GM18498 (cell line): ENCODE data around the gene LRRC1.
"Not testable (repeated sequence)": the region's sequence is repeated elsewhere in the genome, so short reads cannot be mapped to it uniquely, and the experiment has no call there.

Experiments
- ATAC-seq: cut with Tn5 transposase; IDR thresholded peaks from one replicate; pipeline ENCODE4 v1.9.1; 2021; ENCODE audit warnings: mild to moderate bottlenecking, moderate library complexity; ENCODE audit not compliant: unreplicated experiment

LRRC1 gene

GRCh38 chr6:53792016-53792415 lies 2.8 kb upstream of the LRRC1 start:
- ATAC-seq = no peak

DNA sequence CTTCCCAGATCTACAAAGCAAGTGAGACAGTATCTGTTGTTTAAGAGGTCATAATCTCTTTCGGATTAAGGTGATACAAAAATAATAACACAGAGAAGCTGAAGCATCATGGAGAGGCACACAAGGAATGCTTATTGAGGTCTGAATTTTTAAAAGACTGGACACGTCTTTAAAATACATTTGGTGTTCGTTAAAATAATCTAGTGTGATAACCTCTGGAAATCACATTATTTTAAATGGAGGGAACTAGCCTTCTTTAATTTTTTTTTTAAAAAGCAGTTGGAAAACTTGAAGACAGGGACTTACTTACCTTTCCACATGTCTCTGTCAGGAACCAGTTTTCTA lies 1.9 kb upstream of the LRRC1 start:
- no peak for ATAC-seq

DNA sequence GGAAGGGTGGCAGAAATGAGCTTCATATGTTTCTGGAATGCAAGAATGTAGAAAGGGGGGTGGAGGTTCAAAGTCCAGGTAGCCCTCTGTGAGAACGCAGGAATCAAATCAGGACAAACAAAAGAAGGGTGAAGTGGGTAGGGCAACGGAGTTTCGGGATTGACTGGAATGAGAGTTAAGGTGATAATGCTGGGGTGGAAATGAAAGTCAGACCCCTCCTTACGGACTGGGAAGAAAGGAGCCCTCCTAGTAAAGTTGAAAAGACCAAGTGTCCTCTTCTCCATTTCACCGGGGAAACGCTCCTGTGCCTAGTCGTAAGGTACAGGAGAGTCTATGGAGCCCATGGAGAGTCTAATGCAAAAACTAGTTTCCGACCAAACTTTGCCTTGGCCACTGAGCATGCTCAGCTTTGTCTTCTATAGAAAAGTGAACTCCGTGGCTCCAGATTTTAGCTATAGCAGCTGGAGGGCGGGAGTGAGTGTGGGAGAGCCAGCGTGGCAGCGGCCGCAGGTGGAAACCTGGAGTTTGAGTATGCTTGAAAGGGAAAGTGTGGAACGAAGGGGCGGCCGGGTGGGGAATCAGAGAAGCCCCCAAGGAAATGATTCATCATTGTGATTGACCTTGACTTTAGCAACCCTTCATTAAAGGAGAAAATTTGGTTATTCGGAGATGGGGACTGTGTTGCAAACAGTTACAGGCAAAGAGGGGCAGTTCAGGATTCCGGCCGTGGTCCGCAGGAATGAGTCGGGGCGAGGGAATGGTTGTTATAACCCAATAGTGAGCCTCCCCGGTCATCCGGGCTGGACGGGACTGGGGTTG lies 1.3 kb upstream of the LRRC1 start:
- ATAC-seq = no peak

GRCh38 chr6:53794137-53794719 lies 577 bp upstream of the LRRC1 start:
- ATAC-seq = peak; percentile 72

DNA sequence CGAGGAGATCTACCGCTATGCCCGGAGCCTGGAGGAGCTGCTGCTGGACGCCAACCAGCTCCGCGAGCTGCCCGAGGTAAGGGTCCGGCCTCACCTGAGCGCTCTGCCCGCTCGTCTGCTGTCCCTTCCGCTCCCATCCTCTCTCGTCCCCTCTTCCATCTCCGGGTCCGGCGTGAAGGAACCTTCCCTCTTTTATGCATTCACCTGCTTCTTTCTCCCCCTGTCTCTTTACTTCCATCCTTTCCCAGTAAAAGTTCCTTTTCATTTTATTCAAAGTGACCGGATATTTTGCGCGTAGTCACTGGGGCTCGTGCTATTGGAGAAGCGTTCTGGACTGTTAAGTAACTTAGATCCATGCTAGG lies 516 bp downstream of the LRRC1 start:
- ATAC-seq = no peak

DNA sequence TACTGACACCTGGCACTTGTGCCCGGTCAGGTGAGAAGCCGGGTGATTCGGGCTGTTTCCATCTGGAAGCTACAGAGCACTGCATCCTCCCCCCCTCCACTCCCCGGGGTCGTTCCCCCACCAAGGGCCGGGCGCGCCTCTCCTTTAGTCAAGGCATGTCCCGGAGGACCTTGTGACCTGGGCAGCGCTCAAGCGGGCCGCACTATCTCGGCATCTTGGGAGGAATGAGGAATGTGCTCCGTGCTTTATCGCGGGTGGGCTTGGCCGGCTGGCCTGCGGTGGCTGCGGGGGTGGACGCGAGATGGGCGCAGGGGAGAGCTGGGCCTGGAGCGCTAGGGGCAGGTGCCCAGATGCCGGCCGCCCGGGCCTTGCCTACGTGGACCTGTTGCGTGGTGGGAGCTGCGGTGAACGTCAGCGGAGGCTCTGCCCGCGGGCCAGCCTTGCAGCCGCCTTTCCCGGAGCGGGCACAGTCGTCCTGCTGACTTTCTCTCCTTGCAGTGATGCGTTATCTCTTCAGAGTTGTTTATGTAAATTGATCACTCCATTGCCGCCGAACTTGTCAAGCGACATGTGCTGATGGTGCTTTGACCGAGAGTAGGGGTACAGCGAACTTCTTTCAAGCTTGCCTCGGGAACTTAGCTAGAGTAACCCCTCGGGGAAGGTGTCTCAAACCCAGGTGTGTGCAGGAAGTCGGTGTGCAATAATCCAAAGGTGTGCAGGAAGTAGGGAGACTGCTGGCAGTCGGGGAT lies 1.1 kb downstream of the LRRC1 start:
- ATAC-seq = no peak

DNA sequence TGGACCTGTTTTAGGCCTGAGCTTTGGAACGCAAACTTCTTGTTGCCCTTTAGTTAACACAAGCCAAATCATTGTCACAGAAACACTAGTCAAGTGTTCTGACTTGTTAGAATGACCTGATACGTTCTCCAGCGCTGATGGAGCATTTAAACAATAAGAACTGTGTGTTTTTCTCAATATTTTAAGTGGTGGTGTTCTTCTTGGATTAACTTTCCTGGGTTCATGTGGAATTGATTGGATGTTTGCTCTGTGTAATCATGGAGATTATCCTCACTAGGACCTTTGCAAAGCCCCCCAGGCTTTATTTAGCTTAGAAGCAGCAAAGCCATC lies 1.6 kb downstream of the LRRC1 start:
- ATAC-seq = no peak

- ATAC-seq = no peak
Observed at GRCh38 chr6:53796791-53797190, 2.0 kb downstream of the LRRC1 start.

DNA sequence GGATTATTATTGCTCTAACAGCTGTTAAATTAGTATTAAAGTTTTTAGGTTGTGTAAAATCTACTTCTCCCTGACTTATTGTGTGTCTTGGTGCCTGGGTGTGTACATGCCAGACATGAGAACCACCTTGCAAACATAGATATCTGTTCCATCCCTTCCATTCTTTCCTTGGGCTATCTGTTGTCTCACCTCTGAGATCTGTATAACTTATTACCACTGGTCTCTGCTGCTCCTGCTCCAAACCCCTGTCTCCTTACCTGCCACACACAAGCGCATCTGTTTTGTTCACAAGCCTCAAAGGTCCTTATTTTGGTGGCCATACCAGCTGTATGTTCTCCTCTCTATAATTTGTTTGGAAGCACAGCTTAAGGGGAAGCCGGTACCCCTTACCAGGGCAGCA lies 2.5 kb downstream of the LRRC1 start:
- no peak for ATAC-seq

- ATAC-seq = no peak
Observed at GRCh38 chr6:53799340-53799739, 4.5 kb downstream of the LRRC1 start.

GRCh38 chr6:53801022-53801421 lies 6.2 kb downstream of the LRRC1 start:
- no peak for ATAC-seq

GRCh38 chr6:53802582-53802981 lies 7.8 kb downstream of the LRRC1 start:
- no peak for ATAC-seq

DNA sequence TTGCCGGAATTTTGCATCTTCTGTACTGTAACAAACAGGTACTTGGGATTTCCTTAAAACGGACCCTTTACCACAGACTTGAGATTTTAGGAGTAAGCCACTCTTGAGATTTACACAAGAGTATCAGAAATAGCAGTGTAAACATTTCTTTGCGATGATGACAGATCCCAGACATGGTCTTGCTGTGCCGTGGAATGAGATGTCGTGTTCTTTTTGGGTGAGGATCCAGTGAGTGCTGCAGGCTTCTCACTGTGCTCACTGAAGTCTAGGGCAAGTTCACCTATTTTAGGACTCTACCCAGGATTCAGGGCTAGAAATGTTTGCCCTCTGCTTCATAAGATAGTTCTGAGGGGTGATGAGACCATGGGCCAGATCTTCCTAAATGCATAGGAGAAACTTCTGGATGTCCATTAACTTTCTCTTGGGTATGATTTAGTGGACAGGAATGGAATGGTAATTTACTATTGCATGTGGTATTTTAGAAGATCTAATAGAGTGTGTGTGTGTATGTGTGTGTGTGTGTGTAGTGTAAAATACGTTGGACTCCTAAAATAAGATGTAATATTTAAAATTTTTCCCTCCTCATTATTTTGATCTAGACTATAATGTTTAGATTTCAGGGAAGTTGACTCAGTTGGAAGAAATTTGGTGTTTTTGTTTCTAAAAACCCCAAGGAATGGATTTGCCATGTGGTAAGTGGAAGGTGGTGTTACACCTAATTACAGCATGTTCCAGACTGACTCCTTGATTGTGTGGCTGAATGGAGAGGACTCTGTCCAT lies 8.5 kb downstream of the LRRC1 start:
- no peak for ATAC-seq

DNA sequence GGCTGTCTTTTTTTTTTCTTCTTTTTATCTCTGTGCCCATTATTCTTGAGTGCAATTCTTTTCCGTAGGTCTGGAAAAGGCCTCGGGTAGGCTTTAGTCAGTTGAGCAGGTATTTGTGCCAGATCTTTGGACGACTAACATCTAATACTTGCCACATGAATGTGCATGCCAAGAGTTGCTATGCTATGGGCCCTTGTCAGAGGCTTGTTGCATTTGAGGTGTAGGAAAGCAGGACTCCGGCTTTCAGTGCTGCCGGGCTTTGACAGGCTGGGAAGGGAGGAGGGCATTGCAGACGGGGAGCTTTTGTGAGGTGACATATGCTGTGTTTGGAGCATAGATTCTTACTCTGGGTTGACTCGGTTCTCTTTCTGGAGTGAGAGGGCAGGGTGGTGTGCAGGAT lies 10.2 kb downstream of the LRRC1 start:
- no peak for ATAC-seq

- no peak for ATAC-seq
Observed at GRCh38 chr6:53805725-53806124, 10.9 kb downstream of the LRRC1 start.

DNA sequence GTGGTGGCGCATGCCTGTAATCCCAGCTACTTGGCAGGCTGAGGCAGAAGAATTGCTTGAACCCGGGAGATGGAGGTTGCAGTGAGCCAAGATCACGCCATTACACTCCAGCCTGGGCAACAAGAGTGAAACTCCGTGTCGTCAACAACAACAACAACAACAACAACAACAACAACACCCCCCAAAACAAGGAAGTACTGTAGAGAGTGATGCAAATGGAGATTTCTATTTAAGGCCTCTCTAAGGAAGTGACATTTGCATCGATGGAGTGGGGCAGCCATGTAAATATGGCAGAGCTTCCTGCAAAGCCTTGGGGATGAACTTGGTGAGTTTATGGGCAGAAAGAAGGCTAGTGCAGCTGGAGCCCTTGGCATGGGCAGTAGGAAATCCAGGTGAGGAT lies 12.8 kb downstream of the LRRC1 start:
- not testable (repeated sequence) for ATAC-seq

- ATAC-seq = no peak
Observed at GRCh38 chr6:53808302-53808881, 13.6 kb downstream of the LRRC1 start.

DNA sequence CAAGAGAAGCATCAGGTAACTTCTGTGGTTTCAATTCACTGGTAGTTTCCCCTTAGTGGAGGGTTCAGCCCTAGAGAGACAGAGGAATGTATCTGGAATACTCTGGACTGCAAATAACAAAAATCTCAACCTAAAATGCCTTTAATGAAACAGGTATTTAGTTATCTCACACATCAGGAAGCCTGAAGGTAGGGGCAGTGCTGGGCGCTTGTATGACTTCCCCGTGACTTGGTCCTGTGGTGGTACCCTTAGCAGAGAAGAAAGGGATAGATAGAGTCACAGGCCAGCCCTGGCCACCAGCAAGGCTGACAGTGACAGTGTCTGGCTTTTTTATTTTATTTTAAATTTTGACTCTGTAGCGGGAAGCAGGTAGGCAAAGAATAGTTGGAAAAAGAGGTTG lies 14.9 kb downstream of the LRRC1 start:
- ATAC-seq = no peak

DNA sequence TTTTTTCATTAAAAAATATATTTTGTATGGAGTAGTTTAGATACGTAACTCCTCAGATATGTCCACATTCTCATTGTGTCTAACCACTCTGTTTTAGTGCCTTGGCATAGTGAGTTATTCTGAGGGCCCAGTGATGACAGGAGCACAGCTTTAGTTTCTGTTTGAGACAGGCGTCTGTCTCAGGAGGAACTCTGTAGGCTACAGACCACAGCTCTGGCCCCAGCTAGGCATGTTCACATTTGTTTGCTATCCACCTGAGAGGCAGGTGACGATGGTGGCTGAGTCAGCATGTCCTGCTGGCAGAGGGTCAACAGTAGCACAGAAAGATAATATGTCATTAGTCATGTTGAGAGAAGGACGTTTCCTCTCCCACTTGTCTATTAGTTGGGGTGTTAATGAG lies 16.3 kb downstream of the LRRC1 start:
- peak; percentile 93 for ATAC-seq

- no peak for ATAC-seq
Observed at GRCh38 chr6:53811746-53812145, 16.9 kb downstream of the LRRC1 start.

DNA sequence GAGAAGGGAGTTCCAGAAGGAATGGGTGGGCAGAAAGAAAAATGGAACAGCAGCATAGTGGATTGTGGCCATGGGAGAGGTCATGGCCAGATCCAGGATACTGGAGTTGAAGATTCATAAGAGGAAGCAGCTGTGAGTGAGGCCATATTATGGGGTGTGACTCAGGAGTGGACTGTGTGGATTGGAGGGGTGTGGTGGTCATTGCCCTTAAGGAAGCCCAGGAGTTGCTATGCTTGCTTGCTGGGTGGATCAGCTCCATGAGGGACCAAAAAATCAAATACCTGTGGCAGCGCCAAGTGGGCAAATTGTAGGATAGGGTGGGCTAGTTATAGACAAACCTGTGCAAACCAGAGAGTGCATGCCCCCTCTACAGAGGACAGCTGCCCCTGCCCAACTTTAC lies 18.3 kb downstream of the LRRC1 start:
- ATAC-seq = no peak
